Fibroblast of gingiva (primary cell): ENCODE measurements around the gene KCNMA1.

Experiments used
- DNase-seq: peaks from one replicate; pipeline ENCODE4 v3.0.0-alpha.2; 2011; ENCODE audit warnings: low read depth

The KCNMA1 gene

DNA sequence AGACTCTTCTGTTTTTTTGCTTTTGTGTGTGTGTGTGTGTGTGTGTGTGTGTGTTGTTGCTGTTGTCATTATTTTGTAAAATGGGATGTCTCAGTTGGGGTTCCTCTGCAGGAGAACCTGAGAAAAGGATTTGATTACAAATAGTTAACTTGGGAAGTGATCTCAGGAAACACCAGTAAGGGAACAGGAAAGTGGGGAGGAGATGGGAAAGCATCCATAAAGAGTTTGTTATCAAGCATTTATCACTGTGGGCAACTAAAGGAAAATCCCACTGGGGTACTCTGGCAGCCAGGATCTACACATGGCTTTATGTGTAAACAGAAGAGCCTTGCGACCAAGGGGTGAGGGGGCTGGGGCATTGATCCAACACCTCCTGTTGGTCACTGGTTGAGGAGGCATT is 485.4 kb downstream of the KCNMA1 start:
- no peak for DNase-seq

DNA sequence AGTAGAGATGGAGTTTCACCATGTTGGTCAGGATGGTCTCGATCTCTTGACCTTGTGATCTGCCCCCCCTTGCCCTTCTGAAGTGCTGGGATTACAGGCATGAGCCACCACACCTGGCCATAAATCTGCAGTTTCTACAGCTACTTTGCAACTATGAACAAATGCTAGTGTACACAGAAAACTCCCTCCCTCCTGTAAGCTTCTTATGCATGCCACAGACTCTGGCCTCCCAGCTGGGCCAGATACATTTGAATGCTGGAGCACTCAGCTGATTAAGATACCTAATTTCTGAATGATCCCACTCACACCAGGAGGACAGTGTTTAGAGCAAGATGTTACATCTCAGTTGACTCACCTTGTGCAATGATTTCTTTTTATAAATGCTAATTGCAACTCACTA is 486.2 kb downstream of the KCNMA1 start:
- no peak for DNase-seq

DNA sequence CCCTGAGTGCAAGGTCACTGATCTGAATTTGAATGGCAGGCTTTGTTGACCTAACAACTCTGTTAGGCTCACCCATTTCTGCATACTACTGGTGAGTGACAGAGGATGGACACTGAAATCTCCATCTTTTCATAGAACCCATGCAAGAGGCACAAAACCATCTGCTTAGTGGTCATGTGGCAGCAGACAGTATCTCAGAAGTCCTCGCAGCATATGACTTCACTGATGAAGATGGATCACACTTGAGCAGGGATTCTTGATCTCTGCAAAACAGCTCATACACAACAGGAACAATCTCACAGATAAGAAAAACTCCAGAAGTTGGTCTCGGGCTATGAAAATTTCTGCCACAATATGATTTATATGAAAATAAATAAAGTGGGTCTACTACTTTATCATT is 487.9 kb downstream of the KCNMA1 start:
- DNase-seq: no peak

DNA sequence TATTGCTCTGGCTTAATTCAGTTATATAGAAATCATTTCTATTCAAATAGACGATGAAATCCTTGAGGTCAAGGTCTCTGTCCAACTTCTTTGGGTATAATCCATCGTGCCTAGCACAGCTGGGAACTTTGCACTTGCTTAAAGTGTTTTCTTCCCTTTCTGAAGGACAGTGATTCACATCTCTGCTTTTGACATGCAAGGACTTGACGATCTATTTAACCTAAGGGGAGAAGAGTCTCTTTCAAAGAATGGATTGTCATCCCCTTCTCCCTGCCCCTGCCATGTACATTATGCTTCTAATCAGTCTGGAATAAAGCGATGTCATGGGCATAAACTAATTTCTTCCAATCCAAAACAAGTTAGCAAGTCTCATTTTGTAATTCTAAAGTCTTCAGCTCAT is 488.6 kb downstream of the KCNMA1 start:
- DNase-seq: no peak

DNA sequence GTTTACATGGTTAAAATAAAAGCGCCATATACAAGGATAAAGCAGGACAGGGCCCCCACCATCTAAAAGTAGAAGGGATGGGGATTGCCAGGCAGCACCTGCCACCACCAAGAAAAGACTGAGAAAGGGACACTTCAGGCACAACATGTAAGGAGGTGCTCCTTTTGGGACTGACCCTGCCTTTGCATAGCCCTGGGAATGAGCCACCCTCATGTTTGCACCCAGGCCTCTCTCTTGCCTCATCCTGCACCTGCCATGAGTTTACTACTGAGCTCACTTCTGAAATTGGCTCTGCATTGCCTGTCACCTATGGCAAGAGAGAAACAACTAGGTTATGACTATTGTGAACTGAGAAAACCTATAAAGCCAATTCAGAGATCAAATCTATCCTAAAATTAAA is 489.7 kb downstream of the KCNMA1 start:
- no peak for DNase-seq

DNA sequence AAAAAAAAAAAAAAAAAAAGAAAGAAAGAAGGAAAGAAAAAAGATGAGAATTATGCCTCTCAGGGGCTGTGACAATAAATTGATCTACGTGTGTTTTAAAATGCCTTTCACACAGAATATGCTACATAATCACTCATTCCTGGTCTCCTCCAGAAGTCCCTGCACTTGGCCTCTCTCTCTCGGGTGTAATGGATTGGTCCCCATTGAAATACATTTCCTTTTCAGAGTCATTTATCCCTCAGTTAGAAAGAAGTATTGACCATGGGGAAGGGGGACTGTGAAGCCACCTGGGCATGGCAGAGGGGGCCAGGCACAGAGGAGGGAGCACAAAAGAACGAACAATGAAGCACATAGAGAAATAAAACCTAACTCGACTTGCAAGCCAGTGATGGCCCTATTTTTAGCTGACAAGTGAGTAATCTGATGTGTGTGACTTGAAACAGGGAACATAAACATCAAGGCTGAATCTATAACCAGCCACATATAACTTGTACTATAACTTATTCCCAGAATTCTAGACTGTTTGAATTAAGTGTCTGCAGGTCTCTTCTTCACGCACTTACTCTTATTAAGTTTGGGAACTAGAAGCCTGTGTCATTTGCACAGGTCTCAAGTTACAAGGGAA is 490.8 kb downstream of the KCNMA1 start:
- no peak for DNase-seq

DNA sequence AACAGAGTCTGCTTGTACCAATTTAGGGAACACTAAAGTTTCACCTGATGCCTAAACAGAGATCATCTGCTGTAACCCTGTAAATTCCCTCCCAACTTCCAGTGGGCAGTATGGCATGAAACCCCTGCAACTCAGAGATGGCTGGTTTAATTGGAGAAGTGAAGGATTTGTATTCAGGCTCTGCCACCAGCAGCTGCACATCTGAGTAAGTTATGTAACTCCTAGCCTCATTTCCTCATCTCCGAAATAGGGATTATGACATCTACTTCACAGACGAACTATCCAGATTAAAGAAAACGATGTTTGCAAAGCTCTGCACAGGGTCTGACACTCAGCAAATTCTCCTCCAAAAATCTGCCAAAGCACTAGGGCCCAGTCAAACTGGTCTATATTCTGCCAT is 493.0 kb downstream of the KCNMA1 start:
- no peak for DNase-seq

DNA sequence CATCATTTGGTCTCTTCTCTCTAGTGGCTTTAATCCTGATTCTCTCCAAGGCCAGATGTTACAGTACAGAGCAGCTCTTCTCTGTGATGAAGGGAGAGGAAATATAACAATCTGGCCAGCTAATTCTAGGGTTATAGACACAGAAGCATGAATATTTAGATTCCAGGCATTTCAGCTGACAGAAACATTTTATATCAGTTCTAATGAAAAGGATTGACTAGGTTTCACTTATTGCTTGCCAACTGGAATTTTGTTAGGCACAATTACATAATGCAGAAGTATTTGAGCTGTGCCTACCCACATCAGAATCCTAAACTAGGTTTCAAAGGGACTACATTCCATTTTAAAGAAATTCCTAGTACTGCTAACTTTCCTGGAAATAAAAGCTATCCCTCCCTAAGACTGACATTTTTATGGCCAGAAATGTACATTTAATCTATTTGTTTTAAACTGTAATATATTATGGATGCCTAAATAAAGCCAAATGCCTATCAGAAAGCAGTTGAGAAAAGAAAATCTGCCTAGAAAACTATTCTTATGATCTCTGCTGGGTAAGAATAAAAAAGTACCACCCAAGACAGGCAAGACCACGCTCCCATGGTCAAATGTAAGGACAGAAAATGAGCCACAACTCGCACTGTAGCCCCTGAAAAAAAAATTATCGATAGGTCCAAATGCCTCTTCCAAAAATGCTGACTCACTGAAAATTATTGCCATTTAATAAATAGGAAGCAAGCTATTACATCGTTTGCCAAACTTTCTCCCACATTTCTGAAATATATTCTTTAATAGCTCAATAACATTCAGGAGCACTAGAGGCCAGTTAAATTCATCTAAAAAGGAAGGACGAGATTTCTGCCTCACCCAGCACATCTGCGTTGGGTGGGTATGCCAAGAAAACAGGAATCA is 498.1 kb downstream of the KCNMA1 start:
- DNase-seq: no peak

DNA sequence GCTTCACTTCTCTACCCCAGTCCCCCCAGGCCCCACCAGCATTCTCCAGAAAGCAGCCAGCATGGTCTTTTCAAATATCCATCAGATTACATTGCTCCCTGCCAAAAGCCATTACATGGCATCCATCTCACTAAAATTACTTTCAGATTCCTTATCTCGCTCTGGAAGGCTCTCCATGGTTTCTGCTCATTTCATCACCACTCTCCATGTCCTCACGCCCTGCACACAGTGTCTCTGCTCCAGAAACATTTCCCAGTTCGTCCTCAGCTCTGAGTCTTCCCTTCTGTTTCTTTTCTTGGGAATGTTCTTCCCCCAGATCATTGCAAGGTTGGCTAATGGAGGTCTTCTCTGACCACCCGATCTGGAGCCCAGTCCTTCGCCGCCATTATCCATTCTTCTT is 499.1 kb downstream of the KCNMA1 start:
- DNase-seq: no peak

DNA sequence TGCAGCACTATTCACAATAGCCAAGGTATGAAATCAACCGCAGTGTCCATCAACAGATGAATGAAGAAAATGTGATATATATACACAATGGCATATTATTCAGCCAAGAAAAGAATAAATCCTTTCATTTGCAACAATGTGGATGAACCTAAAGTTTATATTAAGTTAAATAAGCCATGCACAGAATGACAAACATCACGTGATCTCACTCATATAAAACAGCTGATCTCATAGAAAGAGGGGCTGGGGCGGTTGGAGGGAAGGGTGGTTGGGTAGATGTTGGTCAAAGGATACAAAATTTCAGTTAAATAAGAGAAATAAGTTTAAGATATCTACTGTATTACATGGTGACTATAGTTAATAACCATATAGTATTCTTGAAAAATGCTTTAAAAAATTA is 502.1 kb downstream of the KCNMA1 start:
- no peak for DNase-seq

DNA sequence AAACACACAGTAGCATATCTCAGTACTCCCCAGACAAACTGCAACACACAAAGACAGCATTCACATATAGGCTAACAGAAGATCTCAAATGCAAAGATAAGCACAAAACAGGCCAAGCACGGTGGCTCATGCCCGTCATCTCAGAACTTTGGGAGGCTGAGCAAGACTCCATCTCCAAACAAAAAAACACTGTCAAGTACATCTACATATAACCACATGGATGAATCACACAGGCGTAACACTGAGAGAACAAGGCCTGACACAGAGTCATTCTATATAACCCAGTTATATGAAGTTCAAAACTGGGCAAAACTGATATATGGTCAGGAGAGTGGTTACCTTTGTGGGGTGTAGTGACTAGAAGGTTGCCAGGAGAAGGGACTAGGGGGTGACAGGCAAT is 506.4 kb downstream of the KCNMA1 start:
- DNase-seq: no peak

DNA sequence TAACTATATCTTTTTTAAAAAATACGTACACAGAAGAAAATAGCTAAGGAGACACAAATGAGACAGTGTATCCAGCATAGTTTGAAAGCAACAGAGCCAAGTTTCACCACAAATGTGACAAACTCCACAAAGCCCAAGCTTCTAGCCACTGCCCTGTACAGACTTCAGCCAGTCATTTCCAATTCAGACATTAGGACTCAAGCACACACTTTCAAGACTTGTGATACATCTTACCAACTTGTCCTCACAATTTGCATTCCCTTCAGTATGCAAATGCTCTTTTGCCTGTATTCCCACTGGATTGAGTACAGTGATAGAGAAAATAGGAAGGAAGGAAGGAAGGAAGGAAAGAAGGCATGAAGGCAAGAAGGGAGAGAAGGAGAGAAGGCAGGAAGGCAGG is 510.4 kb downstream of the KCNMA1 start:
- DNase-seq: no peak

DNA sequence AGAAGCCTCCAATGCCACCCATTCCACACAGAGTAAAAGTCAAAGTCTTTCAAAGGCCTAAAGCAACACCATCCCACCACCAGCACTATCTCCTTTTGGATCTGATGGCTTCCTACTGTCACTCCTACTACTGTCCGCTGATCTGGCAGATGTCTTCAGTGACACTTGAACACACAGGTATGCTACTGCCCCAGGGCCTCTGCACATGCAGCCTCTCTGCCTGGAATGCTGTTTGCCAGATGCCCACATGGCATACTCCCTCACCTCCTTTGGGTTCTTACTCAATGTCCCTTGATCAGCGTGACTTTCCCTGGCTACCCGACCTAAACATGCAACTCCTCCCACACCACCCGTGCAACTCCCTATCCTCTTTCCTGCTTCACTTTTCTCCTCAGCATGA is 512.4 kb downstream of the KCNMA1 start:
- no peak for DNase-seq

DNA sequence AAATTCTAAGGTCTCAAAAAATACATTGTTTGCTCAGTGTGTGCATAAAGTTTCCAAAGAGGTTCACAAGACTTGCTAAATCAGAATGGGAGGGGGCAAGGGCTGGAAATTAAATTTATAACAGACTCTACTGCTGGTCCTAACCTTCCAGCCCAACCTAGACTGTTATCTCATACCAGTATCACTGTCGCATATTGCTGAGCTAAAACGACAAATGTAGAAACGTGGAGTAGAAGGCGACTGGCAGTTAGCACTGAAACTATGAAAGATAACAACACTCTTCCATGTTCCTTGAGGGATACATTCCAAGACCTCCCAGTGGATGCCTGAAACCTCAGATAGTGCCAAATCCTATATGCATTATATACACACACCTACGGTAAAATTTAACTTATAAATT is 514.3 kb downstream of the KCNMA1 start:
- DNase-seq: no peak

DNA sequence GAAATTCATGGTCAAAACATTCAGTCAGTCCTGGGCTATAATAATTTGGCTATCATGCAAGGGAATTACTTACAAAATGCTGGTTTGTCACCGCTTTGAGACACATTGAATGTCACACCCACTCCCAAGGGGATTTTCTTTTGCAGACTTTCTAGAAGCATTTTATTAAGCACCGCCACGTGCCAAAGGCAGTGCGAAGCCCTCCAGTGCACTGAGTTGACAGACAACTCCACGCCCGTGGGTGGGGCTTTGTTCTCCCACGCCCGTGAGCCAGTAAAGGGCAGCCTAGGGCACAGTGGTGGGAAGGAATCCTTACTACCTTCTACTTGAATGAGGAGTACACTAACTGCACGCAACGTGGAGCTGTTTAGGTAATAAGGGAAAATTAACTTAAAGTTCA is 515.8 kb downstream of the KCNMA1 start:
- no peak for DNase-seq

DNA sequence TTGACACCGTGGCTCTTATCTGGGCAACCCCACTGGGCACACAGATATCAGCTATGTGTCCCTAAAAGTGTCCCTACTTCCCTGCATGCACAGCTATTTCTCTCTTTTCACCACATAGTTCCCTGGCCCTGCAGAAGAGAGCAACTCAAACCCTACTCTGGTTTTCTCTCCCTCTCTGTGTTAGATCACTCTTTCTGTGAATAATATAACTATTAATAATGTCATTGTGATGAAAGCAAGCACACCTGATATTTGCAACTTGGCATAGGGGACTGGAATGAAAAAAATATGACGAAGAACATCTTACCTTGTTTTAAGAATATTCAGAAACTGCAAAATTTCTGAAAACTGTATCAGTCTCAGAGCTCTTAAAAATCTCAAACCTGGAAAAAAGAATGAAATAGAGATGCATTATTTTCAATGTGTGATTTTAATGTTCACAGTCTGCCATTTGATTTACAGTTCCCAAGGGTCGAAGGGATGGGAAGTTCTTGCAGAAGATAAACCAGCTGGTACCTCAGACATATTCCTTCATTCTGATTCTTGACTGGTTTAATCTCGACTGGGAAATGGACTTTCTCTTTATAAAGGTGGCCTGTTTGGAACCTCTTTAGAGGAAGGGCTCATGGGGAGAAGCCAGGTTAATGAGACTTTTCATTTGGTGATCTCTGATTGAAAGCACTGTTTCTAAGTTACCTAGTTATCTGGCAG is 516.8 kb downstream of the KCNMA1 start:
- DNase-seq: no peak

DNA sequence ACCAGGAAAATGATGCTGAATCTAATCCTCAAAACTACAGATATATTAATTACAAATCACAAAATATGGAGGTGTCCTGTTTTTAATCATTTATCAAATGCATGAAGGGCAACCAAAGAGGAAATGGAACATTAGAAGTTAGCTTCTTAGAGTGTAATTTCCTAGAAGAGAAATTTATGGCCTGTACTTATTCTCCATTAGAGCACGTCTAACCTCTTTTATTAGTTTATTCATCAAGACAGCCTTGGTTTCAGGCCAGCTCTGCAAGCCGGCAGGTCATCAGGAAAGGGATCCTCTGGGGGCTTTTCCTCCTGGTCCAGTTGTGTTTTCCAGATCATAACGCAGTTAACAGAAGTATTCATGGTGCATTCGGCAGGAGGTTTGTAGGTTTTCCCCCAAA is 517.6 kb downstream of the KCNMA1 start:
- no peak for DNase-seq

DNA sequence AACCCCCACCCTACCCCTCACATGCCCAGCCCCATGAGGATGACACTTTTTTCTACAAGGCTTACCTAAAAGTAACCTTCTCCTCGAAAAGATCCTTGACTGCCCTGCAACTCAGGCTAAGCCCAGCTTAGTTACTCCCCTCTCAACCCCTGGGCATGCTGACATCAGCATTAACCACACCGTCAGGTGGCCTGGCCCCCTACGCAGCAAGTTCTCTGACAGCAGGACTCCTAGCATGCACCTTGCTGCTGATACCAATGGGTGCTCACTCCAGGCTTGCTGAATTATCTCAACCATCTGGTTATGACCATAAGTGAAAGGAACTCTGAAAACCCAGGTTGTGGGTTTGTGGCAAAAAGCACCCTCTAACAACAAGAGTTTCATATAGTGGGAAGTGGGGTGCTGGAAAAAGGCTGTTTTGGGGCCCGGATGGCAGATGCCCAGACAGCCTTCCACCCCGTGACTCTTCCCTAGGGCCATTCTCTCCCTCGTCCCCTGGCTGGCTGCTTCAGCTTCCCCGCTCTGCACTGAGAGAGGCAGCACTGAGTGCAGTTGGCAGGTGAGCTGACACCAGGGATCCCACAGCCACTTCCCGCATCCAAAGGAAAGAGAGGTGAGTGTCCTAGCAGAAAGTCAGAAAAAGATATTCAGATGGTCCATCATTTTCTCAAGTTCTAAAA is 518.9 kb downstream of the KCNMA1 start:
- no peak for DNase-seq

DNA sequence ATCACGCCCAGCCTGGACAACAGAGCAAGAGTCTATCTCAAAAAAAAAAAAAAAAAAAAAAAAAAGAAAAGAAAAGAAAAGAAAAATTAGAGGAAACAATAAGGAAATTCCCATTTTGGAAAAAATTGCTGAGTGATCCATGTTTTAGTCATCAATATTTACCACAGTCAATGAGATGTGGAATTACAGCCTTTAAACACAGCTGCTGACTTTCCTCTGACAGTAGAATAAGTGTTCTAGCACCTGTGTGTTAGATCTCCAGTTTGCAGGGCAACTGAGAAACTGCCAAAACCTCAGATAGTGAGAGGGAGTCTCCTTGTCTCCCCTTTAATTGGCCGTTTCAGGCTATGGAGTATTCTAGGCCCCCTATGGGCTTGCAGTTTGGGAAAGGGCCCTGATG is 520.1 kb downstream of the KCNMA1 start:
- no peak for DNase-seq

DNA sequence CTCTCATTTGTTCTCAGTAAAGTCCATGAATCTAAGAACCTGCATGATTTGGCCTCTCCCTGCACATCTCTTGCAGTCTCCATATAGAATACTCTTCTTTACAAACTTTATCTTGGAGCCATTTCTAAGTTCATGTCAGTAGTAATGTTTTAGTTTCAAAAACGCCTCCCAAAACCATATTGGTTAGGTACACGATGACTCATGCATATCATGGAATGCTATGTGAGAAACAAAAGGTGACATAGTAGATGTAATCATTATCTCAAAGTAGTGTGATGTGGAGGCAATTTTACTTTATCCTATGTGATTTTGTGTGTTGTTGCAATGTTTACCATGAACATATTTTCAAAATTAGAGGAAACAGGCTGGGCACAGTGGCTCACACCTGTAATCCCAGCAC is 520.7 kb downstream of the KCNMA1 start:
- DNase-seq: no peak

DNA sequence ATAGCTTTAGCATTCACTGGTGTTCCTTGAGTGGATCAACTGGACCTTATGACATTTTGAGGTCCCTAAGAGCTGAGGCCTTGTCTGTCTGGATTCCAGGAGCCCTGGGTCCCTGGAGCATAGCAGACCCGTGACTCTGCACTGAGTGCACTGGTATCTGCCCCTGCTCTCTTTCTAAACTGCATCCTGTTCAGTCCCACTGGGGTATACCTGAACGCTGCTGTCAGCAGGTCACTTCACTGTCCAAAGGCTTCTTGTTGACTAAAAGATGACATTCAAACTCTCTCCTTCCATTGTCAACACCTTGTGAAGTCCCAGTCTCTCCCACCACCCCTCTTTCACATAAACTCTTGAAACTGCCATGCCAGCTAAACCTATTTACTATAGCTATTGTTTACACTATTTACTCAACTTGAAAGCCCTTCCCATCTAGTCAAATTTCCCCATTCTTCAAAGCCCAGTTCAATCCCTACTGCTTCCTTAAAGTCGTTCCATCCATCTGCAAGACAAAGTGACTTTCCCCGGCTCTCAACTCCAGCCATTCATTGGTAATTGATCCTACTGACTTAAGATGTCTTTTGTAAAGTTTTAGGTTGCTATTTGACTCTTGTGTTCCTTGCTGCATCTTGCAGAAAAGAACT is 523.3 kb downstream of the KCNMA1 start:
- no peak for DNase-seq
